NCI-H446 (cell line): ENCODE results near the gene PHF3.
A peak's percentile ranks its signal among the peaks of the same experiment; 100 is the strongest.

Experiments used
- DNase-seq, 2 experiments: peaks; one replicate each; lab custom pipeline; 2025; lab: John Stamatoyannopoulos, UW

The PHF3 gene, protein sequence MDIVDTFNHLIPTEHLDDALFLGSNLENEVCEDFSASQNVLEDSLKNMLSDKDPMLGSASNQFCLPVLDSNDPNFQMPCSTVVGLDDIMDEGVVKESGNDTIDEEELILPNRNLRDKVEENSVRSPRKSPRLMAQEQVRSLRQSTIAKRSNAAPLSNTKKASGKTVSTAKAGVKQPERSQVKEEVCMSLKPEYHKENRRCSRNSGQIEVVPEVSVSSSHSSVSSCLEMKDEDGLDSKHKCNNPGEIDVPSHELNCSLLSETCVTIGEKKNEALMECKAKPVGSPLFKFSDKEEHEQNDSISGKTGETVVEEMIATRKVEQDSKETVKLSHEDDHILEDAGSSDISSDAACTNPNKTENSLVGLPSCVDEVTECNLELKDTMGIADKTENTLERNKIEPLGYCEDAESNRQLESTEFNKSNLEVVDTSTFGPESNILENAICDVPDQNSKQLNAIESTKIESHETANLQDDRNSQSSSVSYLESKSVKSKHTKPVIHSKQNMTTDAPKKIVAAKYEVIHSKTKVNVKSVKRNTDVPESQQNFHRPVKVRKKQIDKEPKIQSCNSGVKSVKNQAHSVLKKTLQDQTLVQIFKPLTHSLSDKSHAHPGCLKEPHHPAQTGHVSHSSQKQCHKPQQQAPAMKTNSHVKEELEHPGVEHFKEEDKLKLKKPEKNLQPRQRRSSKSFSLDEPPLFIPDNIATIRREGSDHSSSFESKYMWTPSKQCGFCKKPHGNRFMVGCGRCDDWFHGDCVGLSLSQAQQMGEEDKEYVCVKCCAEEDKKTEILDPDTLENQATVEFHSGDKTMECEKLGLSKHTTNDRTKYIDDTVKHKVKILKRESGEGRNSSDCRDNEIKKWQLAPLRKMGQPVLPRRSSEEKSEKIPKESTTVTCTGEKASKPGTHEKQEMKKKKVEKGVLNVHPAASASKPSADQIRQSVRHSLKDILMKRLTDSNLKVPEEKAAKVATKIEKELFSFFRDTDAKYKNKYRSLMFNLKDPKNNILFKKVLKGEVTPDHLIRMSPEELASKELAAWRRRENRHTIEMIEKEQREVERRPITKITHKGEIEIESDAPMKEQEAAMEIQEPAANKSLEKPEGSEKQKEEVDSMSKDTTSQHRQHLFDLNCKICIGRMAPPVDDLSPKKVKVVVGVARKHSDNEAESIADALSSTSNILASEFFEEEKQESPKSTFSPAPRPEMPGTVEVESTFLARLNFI (N-terminal part only)

DNA sequence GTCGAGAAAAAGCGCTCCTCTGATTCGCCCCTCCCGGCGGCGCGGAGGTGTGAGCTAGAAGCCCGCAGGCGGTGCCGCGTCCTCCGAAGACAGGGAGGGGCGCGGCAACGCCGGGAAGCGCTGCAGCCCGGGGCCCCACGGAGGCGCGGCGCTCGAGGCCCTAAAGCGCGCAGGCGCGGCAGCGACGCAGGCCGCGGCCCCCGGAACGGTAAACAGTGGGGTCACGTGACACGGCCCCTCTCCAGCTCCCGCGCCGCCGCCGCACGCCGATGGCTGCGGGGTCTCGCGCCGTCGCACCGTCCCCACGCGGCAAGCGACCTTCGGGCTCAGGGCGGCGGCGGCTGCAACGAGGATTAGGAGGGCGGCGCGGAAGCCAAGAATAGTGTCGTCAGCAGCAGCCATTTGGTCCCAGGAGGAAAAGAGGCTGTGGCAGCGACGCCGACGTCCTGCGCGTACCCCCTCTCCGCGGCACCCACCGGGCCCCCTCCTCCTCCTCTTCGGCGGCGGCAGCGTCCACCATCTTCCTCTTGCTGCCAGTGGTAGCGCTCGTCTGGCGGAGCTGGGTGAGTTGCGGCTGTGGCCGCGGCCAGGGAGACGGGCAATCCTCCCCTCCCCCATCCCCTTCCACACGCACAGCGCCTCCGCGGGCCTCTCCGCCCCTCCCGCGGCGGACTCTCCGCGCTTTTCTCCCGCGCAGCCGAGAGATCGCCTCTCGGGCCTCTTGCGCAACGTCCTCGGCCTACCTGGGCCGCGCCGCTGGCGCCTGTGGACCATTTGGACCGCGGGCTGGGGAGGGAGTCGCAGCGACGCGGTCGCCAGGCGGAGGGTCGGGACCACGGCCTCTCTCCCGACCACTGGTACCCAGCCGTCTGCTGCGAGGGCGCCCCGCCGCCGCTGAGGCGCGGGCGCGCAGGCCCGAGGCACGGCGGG is at the start of gene PHF3:
TSS of gene PHF3 (plus strand) at position 215 of the 930 bp plus-strand sequence. CDS start 10,750 bp downstream, outside the sequence.
- DNase-seq = peak; percentile 70 to 91

DNA sequence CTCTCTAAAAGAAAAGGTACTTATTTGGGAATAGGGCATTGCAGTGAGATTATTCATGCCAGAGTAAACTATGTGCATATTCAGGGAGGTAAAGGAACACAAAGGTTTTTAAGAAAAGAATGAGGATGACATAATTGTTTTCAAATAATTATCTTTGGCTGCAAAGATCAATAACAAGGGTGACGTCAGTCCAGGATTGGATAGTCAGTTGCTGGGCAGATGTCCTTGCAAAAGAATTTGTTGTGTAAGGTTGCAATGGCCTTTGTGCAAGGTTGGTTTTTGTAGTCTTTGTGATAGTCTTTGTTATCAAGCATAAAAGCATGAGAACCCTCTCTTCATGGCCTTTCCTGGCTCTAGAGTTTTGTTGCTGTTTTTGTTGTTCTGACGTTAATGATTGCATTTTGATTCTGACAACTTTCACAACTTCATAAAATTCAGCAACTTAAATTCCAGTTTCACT is 45.6 kb upstream of the PHF3 start:
- DNase-seq = no peak

DNA sequence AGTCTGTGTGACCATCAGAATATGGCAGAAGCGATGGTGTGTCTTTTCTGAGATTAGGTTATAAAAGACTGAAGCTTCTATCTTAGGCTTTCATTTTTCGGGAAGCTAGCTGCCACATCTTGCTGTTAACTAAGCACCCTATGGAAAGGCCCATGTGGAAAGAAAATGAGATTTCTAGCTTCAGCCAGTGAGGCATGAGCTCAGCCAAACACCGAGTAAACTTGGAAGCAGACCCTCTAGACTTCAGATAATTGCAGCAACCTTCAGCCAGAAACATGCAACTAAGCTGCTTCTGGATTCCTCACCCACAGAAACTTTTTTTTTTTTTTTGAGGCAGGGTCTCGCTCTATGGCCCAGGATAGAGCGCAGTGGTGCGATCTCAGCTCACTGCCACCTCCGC is 42.7 kb upstream of the PHF3 start:
- DNase-seq = no peak

DNA sequence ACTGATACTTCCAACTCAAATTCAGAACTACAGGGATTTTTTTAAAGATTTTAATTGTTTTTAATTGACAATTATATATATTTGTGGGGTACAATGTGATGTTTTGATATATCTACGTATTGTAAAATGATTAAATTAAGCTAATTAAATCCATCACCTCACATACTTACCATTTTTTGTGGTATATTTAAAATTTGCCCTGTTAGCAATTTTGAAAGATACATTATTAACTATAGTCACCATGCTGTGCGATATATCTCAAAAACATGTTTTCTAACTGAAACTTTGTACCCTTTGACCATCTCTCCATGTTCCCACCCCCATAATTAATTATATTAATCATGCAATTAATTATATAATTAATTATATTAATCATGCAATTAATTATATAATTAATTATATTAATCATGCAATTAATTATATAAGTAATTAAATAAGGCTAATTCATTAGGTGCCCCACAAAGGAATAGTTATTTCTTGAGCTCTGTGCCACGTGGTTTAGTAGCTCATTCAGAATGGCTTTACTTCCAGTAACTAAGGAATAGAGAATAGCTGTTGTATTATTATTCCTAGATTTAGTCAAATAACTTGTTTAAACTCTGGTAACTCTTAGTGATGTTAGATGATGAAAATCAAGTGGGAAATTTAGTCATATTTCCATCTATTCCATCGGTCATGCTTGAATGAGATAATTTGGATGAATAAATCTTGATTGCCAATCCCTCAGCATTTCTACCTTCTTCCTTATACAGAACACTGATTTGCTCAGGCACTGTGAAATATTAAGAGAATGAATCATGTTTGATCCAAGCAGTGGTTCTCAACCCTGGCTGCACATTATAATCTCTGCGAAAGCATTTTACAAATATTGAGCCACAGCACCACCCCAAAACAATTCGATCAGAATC is 38.2 kb upstream of the PHF3 start:
- DNase-seq = no peak

DNA sequence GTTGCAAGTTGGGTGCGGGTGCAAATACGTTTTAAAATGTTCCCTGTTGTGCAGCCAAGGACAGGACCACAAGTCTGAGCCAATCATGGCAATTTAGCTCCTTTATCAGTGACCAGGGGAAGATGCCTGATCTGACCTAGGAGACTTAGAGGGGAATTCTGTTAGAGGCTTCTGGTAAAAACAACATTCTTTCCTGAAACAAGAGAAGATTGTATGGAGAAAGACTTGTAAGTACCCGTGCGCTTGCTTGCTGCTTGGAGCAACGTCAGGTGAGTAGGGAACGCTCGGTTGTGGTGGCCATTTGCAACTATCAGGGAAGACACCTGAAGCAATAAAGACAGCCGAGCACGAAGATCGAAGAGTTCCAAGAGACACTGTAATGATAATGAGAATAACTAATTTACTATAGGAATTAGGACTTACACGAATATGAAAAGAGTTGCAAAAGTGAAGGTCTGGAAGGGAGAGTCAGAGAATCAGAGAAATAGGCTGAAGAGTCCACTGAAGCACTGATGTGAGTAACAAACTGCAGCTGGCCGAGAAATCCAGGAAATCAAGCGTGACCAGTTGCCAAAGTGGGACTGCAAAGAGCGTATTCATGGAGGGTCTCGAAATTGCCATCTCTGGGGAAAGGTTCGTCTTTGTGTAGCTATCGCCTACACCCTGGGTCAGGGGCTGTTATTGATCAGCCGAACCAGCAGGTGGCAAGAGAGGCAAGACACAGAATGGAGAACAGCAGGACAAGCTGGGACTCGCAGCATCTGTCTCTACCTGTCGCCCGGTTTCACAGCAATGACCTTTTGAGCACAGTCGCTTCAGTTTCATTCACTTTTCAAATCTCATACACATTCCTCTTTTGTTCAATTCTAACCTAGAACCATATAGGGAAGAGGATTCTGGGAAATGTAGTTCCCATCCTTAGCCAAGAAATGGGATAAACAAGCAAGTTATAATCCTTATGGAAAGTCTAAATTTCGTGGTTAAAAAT is 37.3 kb upstream of the PHF3 start:
- peak; percentile 35 to 54 for DNase-seq

DNA sequence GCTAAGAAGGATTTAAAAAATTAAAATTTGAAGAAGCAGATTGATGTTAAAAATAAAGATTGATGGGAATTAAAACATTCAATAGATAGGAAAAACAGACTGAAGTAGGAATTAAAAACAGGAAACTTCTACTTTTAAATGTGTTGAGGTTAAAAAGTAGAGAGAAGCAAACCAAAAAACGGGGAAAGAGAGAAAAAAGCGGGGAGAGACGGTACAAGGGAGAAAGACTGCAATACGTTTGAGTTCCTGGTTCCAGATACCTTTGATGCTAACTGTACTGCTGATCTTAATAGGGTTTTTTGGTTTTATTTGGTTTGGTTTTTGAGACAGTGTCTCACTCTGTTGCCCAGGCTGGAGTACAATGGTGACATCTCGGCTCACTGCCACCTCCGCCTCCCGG is 36.4 kb upstream of the PHF3 start:
- DNase-seq = no peak

- no peak for DNase-seq
Observed at GRCh38 chr6:63600136-63600535, 35.5 kb upstream of the PHF3 start.

- DNase-seq = no peak
Observed at GRCh38 chr6:63609231-63609630, 26.4 kb upstream of the PHF3 start.

DNA sequence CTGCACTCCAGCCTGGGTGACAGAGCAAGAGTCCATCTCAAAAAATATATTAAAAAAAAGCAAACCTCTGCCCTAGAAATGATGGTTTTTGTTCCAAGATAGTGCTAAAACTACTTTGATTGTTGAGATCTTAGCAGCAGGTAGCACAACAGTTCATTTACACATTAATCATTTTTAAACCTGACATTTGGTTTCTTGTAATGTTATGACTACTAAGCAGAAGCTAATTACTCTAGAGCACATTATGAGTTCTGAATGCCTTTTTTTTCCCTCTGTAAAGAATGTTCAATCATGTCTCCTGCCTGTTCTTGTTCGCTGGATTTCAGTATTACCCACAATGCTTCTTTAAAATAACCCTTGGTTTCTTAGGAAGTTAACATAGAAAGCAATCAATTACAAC is 24.7 kb upstream of the PHF3 start:
- no peak for DNase-seq

GRCh38 chr6:63611560-63611959 is 24.0 kb upstream of the PHF3 start:
- no peak for DNase-seq

DNA sequence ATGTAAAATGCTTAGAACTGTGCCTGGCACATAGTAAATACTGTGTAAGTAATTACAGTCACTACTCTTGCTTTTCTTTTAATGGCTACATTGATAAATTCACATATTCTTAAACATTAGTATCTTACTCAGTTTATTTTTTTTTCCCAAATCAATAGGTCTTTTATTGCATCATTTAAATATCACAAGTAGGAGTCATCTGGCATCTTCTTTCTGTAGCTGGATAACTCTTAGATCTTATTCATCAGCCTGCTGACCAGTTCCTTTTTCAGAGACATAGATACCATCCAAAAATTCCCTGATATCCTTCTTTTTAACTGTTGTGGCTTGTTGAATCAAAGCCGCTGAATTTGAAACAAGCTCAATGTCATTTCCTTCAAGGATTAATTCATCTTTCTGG is 20.0 kb upstream of the PHF3 start:
- no peak for DNase-seq

DNA sequence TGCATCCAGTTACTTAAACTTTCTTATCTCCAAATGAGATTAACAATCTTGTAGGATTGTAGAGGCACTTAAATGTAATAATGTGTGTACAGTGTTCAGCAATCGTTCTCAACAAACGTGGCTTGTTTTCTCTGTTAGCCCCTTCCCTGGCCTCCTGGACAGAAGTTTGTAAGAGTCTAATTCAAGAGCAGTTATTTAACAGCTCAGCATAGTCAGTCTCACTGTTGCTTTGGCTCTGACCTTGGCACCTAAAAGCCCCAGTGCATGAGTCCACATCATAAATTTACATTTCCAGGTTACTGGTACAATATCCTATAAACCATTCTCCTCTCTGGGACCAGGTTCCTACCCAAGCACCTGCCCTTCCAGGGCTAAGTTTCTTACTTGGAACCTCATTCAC is 11.5 kb upstream of the PHF3 start:
- DNase-seq = no peak

DNA sequence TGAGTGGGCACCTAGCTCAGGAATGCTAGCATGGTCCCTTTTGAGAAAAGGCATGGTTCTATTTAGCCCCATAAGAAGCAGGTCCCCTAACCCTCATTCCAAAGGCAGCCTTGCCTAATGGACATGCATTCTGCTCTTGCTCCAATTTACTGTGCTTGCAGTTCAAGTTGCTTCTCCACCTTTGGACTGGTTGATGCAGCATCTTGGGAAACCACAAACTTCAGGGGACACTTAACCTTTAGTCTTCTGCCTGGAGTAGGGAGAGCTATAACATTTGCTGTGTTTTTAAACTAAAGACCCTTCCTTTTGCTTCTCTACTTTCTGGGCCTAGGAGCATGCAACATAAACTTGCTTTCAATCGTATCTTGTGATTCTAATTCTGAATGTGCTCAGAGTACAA is 5.1 kb upstream of the PHF3 start:
- DNase-seq = no peak

DNA sequence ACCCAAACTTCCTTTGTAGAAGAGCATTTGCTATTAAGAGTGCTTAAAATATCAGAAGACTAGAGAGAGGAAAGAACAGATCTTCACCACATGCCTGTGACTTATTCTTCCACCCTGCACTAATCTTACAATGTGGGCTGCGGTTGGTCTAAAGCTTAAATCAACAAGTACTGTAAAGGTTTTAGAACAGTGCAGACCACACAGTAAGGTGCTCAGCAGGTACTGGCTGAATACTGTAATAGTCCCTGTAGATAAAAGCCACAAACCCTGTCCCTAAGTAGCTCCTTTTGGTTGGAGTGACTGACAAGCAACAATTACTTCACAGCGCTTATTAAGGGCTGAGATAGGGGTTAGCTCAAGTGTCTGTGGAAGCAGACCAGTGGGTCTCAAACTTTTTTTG is 972 bp upstream of the PHF3 start:
- DNase-seq = no peak

GRCh38 chr6:63635215-63635587 is 401 bp upstream of the PHF3 start:
- DNase-seq = no peak

- DNase-seq = peak in 1 of 2 experiments; percentile 31
Observed at GRCh38 chr6:63636518-63637021, 968 bp downstream of the PHF3 start.

- no peak for DNase-seq
Observed at GRCh38 chr6:63637865-63638445, 2.4 kb downstream of the PHF3 start.

GRCh38 chr6:63640062-63640461 is 4.5 kb downstream of the PHF3 start:
- no peak for DNase-seq
